Natural killer cell (primary cell): ENCODE data around the gene RAD23B. TPM values are rescaled to one million over a fixed set of nuclear protein-coding genes. Genes with fewer than 3 reads are reported as not detected.

Experiments
- ATAC-seq, 3 donors: fragments of 150-1000 bp in 2 of 3; fragments of 200-7000 bp in 1 of 3; cut with Tn5 transposase; 1 replicate in 1 of 3; 2 replicates in 2 of 3; pipeline ENCODE4 v1.10.0; 2021; ENCODE audit warnings: mild to moderate bottlenecking in 2 of 3, moderate library complexity in 2 of 3
- DNase-seq, 2 donors: peaks; one replicate each; pipeline versions ENCODE4 v3.0.0 to v3.0.0-alpha.2; 2013 to 2021; ENCODE audit warnings: mixed read lengths in 1 of 2
- H3K27ac ChIP-seq: one replicate; pipeline ENCODE4 v1.5.1; 2013; ENCODE audit warnings: mild to moderate bottlenecking, low read length
- H3K27me3 ChIP-seq: one replicate; pipeline ENCODE4 v1.6.1; 2013; ENCODE audit warnings: low read length; ENCODE audit not compliant: control insufficient read depth, insufficient read depth
- H3K36me3 ChIP-seq: one replicate; pipeline ENCODE4 v1.6.1; 2013; ENCODE audit warnings: low read length; ENCODE audit not compliant: control insufficient read depth, insufficient read depth
- H3K4me1 ChIP-seq: one replicate; pipeline ENCODE4 v1.6.1; 2013; ENCODE audit warnings: low read length; ENCODE audit not compliant: control insufficient read depth, insufficient read depth
- H3K4me3 ChIP-seq: one replicate; pipeline ENCODE4 v1.5.1; 2013; ENCODE audit warnings: low read length
- H3K9me3 ChIP-seq: one replicate; pipeline ENCODE4 v1.6.1; 2013; ENCODE audit warnings: low read length; ENCODE audit not compliant: control insufficient read depth, insufficient read depth
- H3K27ac Mint-ChIP-seq, 2 donors: one replicate each; pipeline ENCODE4 v1.8.0; 2022; ENCODE audit warnings: mild to moderate bottlenecking in 2 of 2, mixed read lengths in 2 of 2, moderate library complexity in 1 of 2
- H3K27me3 Mint-ChIP-seq, 2 donors: one replicate each; pipeline ENCODE4 v1.8.0; 2022; ENCODE audit warnings: low read depth in 2 of 2, mixed read lengths in 2 of 2
- H3K36me3 Mint-ChIP-seq: one replicate; pipeline ENCODE4 v1.8.0; 2022; ENCODE audit warnings: mixed read lengths
- H3K4me1 Mint-ChIP-seq, 2 donors: one replicate each; pipeline ENCODE4 v1.8.0; 2022; ENCODE audit warnings: mixed read lengths in 2 of 2
- H3K4me3 Mint-ChIP-seq: one replicate; pipeline ENCODE4 v1.8.0; 2022; ENCODE audit warnings: mild to moderate bottlenecking, moderate library complexity, mixed read lengths
- H3K9me3 Mint-ChIP-seq, 2 donors: one replicate each; pipeline ENCODE4 v1.8.0; 2022; ENCODE audit warnings: mixed read lengths in 2 of 2
- WGBS: methylation state at CpG from one replicate; pipeline ENCODE4 v1.1.7; 2013; ENCODE audit warnings: missing lambda C conversion rate; ENCODE audit not compliant: insufficient coverage; 5-methylcytosine and 5-hydroxymethylcytosine counted together
- intact Hi-C: fragments of 100-400 bp; cut with micrococcal nuclease; formaldehyde crosslinking; loops from one replicate; pipeline ENCODE4 v1.14.2; 2022
- total RNA-seq, 4 donors: library from RNA; stranded (reverse); fragments of 120-200 nt in 1 of 4; gene quantifications; one replicate each; pipeline versions ENCODE4 v1.2.3 to v1.2.4, GENCODE V29; 2013 to 2022
- TF ChIP-seq, protein P1 (sequence below): fragments of 200-600 bp; IDR thresholded peaks from one replicate; pipeline ENCODE4 v1.8.0; 2022; ENCODE audit warnings: antibody characterized with exemption

Gene RAD23B
- total RNA-seq, 3 donors from 2014 or later (not counting 1 experiment from before 2014, with no cell fraction given): 85.6 to 101 (median 92.6) TPM

DNA sequence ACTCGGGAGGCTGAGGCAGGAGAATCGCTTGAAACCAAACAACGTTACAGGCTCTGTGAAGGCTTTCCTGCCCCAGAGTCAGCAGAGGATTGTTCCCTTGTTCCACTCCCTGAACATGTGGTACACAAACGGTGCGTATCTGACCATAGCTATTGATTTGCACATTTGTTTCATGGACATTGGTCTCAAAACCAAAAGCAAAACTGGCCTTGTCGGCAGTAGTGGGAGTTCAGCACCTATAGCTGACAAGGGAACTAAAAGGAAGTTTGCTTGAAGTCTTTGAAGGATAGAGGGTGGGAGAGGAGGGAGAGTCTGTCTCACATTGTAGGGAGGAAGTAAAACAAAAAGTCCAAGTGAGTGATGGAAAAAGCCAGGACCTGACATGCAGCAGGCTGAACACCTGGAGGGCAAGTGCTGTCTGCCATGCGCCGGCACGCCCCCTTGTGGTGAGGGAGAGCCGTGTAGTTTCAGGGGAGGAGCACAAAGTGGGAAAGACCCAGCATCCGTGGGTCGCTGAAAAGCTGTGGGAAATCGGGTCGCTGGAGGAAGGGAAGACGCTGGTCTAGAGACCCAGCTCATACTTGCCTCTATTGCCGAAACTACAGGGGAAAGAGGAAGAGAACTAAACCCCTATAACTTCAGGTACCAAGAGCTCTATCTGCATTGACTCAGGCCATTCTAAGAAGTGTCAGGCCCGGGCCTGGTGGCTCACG, 58.0 kb downstream of the RAD23B start:
- H3K36me3 Mint-ChIP-seq: no peaks in the 10 kb centered on the region
- H3K27me3 Mint-ChIP-seq: peaks cover 0 to 1% of the 10 kb centered on the region in 2 donors
- no peaks in the 10 kb centered on the region for H3K27me3 ChIP-seq
- peak overlapping the region in 1 of 2 donors; percentile 69 for H3K27ac Mint-ChIP-seq
- no peaks in the 10 kb centered on the region for H3K9me3 ChIP-seq
- peaks cover 5 to 18% of the 10 kb centered on the region in 2 donors for H3K4me1 Mint-ChIP-seq
- ATAC-seq (peak; percentile 77 to 90 (median 89)), DNase-seq (peak; percentile 79 to 87)
- no peak overlapping the region for H3K4me3 ChIP-seq
- intact Hi-C loops: loop anchor here (1.0 to 5.0 kb wide), 3 partner anchors 102 to 204 kb away; no protein-coding TSS in a partner anchor
- TF ChIP-seq, protein P1, sequence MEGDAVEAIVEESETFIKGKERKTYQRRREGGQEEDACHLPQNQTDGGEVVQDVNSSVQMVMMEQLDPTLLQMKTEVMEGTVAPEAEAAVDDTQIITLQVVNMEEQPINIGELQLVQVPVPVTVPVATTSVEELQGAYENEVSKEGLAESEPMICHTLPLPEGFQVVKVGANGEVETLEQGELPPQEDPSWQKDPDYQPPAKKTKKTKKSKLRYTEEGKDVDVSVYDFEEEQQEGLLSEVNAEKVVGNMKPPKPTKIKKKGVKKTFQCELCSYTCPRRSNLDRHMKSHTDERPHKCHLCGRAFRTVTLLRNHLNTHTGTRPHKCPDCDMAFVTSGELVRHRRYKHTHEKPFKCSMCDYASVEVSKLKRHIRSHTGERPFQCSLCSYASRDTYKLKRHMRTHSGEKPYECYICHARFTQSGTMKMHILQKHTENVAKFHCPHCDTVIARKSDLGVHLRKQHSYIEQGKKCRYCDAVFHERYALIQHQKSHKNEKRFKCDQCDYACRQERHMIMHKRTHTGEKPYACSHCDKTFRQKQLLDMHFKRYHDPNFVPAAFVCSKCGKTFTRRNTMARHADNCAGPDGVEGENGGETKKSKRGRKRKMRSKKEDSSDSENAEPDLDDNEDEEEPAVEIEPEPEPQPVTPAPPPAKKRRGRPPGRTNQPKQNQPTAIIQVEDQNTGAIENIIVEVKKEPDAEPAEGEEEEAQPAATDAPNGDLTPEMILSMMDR: peak; percentile 94
- no peaks in the 10 kb centered on the region for H3K9me3 Mint-ChIP-seq
- peaks cover 4% of the 10 kb centered on the region for H3K4me1 ChIP-seq
- no peak overlapping the region for H3K4me3 Mint-ChIP-seq
- WGBS: 40% methylated on average over 16 of the region's 18 CpGs
- H3K27ac ChIP-seq: no peak overlapping the region
- H3K36me3 ChIP-seq: no peaks in the 10 kb centered on the region

DNA sequence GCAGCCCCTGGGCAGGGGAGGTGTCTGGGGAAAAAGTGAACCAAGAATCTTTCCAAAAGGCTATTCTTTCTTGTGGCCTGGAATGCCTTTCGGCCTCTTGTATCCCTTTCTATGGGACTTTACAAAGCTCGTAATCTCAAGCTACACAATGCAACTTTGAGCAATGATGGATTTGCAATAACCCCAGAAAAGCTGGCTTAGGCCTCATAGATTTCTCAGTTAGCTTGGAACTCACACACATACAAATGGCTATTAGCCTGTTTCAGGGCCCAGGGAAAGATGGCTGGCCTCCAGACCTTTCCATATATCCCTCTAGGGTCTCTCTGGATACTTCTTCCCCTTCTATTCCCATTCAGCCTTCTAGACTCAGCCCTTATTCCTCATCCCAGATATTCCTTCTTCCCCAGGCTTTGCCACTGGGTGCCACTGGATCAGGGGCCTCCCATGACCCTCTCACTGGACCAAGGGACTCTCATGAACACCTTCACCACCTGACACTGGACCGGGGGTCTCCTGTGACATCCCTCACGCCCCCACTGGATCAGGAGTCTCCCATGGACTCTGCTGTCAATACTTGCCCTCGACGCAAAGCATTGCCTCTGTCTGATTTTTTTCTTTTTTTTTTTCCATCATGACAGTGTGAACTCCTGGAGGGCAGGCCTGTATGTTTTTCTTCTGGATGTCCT, 59.5 kb downstream of the RAD23B start:
- H3K27ac Mint-ChIP-seq: peak overlapping the region in 1 of 2 donors; percentile 29
- Histone ChIP-seq H3K4me1 (peaks cover 4% of the 10 kb centered on the region), H3K4me3 (no peak overlapping the region), H3K36me3 (no peaks in the 10 kb centered on the region), H3K9me3 (no peaks in the 10 kb centered on the region), H3K27ac (no peak overlapping the region), H3K27me3 (no peaks in the 10 kb centered on the region)
- peaks cover 0 to 5% of the 10 kb centered on the region in 2 donors for H3K27me3 Mint-ChIP-seq
- intact Hi-C loops: loop anchor here (5.0 kb wide), 2 partner anchors 185 to 205 kb away; no protein-coding TSS in a partner anchor
- no peaks in the 10 kb centered on the region for H3K36me3 Mint-ChIP-seq
- no peak for DNase-seq
- no peak overlapping the region for H3K4me3 Mint-ChIP-seq
- WGBS: 96% methylated on average over 6 of the region's 6 CpGs
- TF ChIP-seq, protein P1: no peak
- H3K4me1 Mint-ChIP-seq: peaks cover 5 to 10% of the 10 kb centered on the region in 2 donors
- no peak for ATAC-seq
- H3K9me3 Mint-ChIP-seq: no peaks in the 10 kb centered on the region

DNA sequence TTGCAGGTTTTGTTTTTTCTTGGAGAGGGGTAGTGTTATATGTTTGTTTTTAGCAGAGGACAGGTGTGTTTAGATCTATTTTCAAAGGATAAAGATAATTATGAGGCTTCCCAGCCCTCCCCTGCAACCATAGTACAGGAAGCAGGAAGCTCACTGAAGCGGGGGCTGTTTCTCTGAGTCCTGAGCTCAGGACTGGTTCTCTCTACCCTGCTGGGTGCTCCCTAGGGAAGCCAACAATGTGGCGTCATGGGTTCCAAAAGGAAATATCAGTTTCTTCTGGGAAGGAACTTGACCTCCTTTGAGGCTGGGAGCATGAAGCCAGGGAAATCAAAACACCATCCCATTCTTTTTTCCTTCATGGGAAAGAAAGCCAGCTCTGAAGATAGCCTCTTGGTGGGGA, 62.2 kb downstream of the RAD23B start:
- intact Hi-C loops: no loop called here
- Histone ChIP-seq H3K27ac (no peak overlapping the region), H3K27me3 (no peaks in the 10 kb centered on the region), H3K4me3 (no peak overlapping the region), H3K4me1 (peaks cover 4% of the 10 kb centered on the region), H3K9me3 (no peaks in the 10 kb centered on the region), H3K36me3 (no peaks in the 10 kb centered on the region)
- Mint-ChIP-seq H3K36me3 (no peaks in the 10 kb centered on the region), H3K4me1 (peaks cover 5 to 6% of the 10 kb centered on the region in 2 donors), H3K27me3 (peaks cover 1 to 6% of the 10 kb centered on the region in 2 donors), H3K4me3 (no peak overlapping the region), H3K27ac (no peak overlapping the region), H3K9me3 (no peaks in the 10 kb centered on the region)
- DNase-seq (no peak), ATAC-seq (no peak)
- 48% methylated on average over 2 of the region's 2 CpGs for WGBS
- TF ChIP-seq, protein P1: no peak
